ENCODE measurements around the gene MTUS2. TPM values are rescaled to one million over a fixed set of nuclear protein-coding genes. Genes with fewer than 3 reads are reported as not detected.

Gene MTUS2
- total and polyA plus RNA-seq, 2 of the 8 experiments (the other 6 are each of a cell fraction or from before 2014, with no cell fraction given) = 0.18 to 0.80 TPM

DNA sequence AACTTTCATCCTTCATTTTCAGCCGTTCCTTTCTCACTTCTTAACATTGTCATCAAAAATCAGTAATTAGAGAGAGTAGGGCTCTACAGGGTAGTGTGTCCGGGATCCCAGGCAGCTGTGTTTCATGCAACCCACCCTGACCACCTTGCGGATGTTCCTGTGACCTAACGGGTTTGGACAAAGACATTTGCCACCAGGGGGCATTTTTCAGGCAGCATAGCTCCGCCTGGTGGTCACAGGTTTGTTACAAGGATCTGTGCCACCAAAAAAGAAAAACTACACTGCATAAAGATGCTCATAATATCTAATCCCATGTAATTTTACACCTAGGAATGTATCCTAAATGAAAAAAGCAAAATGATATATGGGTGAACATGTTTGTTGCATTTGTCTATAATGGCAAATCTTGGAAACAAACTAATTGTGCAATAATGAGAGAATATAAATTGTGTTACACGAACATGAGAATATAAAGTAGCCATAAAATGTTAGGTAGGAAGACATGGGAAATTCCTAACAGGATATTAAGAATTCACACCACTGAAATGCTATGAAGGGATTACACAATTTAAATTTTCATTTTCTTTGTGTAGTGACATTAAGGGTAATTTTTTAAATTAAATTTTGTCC lies 652.3 kb downstream of the MTUS2 start:
- Histone ChIP-seq H3K23me2 (ENCODE audit: low read depth, low read length) (no peaks in the 10 kb centered on the region), H2AFZ (ENCODE audit: low read length) (no peak overlapping the region), H3K4ac (replicated peaks; ENCODE audit: insufficient read length, low read depth, low read length) (no peak overlapping the region), H3K27ac (ENCODE audit: low read depth, low read length) (no peak overlapping the region), H3K27me3 (replicated peaks in 1 of 4; ENCODE audit: control insufficient read depth in 3 of 4, extremely low read depth in 1 of 4, insufficient read depth in 3 of 4, low read length in 3 of 4) (no peaks in the 10 kb centered on the region), H4K20me1 (replicated peaks in 1 of 2; ENCODE audit: control insufficient read depth in 1 of 2, insufficient read depth in 2 of 2, low read length in 2 of 2) (no peaks in the 10 kb centered on the region), H2AK5ac (ENCODE audit: low read depth, low read length) (no peak overlapping the region), H3K18ac (ENCODE audit: extremely low read depth, low read length) (no peak overlapping the region), H3K9me3 (ENCODE audit: insufficient read depth in 2 of 2, low read depth in 1 of 2, low read length in 1 of 2) (no peaks in the 10 kb centered on the region), H3K79me2 (ENCODE audit: control insufficient read depth in 1 of 2, insufficient read depth in 2 of 2, low read length in 2 of 2) (no peaks in the 10 kb centered on the region), H2BK120ac (replicated peaks; ENCODE audit: low read depth, low read length) (no peak overlapping the region), H4K91ac (replicated peaks; ENCODE audit: insufficient read length, low read length) (no peak overlapping the region), H3K4me1 (replicated peaks in 1 of 4; ENCODE audit: control insufficient read depth in 3 of 4, insufficient read depth in 4 of 4, low read length in 3 of 4) (no peaks in the 10 kb centered on the region), H4K5ac (ENCODE audit: insufficient read length, low read depth, low read length) (no peak overlapping the region), H4K8ac (ENCODE audit: extremely low read depth, insufficient read depth, low read length) (no peak overlapping the region), H2BK12ac (ENCODE audit: low read depth, low read length) (no peak overlapping the region), H2BK20ac (ENCODE audit: low read length) (no peak overlapping the region), H2BK5ac (ENCODE audit: low read depth, low read length) (no peak overlapping the region), H3K4me2 (ENCODE audit: insufficient read depth in 1 of 2, low read depth in 2 of 2, low read length in 2 of 2) (no peak overlapping the region), H3K9ac (replicated peaks in 1 of 4; ENCODE audit: extremely low read depth in 1 of 4, low read depth in 3 of 4, low read length in 3 of 4) (no peak overlapping the region), H3K14ac (ENCODE audit: insufficient read length) (no peak overlapping the region), H2BK15ac (ENCODE audit: low read length) (no peak overlapping the region), H3K56ac (replicated peaks; ENCODE audit: insufficient read length, low read depth, low read length) (no peak overlapping the region), H3K36me3 (ENCODE audit: control insufficient read depth in 2 of 4, insufficient read depth in 4 of 4, low read length in 3 of 4) (no peaks in the 10 kb centered on the region), H3K4me3 (ENCODE audit: extremely low read depth in 1 of 4, insufficient read depth in 2 of 4, low read depth in 3 of 4, low read length in 4 of 4) (no peak overlapping the region), H3K23ac (ENCODE audit: insufficient read length) (no peak overlapping the region), H3K79me1 (ENCODE audit: low read depth, low read length) (no peaks in the 10 kb centered on the region)
- FAIRE-seq (peak; percentile 92), DNase-seq (ENCODE audit: low read depth in 1 of 2, low spot score in 2 of 2) (peak in 1 of 2 experiments; percentile 78)
- TF ChIP-seq, protein P1, sequence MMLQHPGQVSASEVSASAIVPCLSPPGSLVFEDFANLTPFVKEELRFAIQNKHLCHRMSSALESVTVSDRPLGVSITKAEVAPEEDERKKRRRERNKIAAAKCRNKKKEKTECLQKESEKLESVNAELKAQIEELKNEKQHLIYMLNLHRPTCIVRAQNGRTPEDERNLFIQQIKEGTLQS (IDR thresholded peaks at IDR 0.05; ENCODE audit: insufficient read depth, low read depth, low read length) = 0 out of 2 replicates have a peak, but pooled peaks have one; percentile 31
- TF ChIP-seq EGR1 (IDR thresholded peaks at IDR 0.05; ENCODE audit: borderline replicate concordance, low read depth, low read length) (no peak), RAD21 (IDR thresholded peaks at IDR 0.05 in 1 of 2, conservative IDR thresholded peaks at IDR 0.05 in 1 of 2; ENCODE audit: low read depth in 2 of 2, low read length in 2 of 2) (peak; percentile 70 to 75), SIN3A (conservative IDR thresholded peaks at IDR 0.05 in 1 of 2, IDR thresholded peaks at IDR 0.05 in 1 of 2; ENCODE audit: low read depth in 1 of 2, low read length in 2 of 2) (no peak), YY1 (IDR thresholded peaks at IDR 0.05; ENCODE audit: low read depth, low read length) (0 out of 2 replicates have a peak, but pooled peaks have one; percentile 23), RNF2 (IDR thresholded peaks at IDR 0.05; ENCODE audit: borderline replicate concordance, low read depth, low read length, missing control alignments, poor library complexity, severe bottlenecking) (no peak), CEBPB (IDR thresholded peaks at IDR 0.05; ENCODE audit: low read depth, low read length) (no peak), CHD2 (IDR thresholded peaks at IDR 0.05; ENCODE audit: low read length) (no peak)
- TF ChIP-seq, protein P2, sequence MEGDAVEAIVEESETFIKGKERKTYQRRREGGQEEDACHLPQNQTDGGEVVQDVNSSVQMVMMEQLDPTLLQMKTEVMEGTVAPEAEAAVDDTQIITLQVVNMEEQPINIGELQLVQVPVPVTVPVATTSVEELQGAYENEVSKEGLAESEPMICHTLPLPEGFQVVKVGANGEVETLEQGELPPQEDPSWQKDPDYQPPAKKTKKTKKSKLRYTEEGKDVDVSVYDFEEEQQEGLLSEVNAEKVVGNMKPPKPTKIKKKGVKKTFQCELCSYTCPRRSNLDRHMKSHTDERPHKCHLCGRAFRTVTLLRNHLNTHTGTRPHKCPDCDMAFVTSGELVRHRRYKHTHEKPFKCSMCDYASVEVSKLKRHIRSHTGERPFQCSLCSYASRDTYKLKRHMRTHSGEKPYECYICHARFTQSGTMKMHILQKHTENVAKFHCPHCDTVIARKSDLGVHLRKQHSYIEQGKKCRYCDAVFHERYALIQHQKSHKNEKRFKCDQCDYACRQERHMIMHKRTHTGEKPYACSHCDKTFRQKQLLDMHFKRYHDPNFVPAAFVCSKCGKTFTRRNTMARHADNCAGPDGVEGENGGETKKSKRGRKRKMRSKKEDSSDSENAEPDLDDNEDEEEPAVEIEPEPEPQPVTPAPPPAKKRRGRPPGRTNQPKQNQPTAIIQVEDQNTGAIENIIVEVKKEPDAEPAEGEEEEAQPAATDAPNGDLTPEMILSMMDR (IDR thresholded peaks at IDR 0.05; ENCODE audit: control extremely low read depth in 1 of 3, insufficient read depth in 1 of 3, low read depth in 1 of 3, low read length in 3 of 3) = peak; percentile 78 to 99 (median 92)
- POLR2A ChIA-PET (ENCODE audit: partially characterized antibody) = no interaction called here
- CTCF ChIA-PET (ENCODE audit: partially characterized antibody) = interaction anchor here (0.5 to 4.0 kb wide), 23 partner anchors 8 to 1985 kb away, joined by 3 to 25 read pairs (median 5); no protein-coding TSS in a partner anchor
- 56% methylated on average over 6 of the region's 6 CpGs; no CpG with 5 or more reads in 1 of the 2 experiments for WGBS, 2 experiments (ENCODE audit: extremely low coverage in 1 of 2, insufficient coverage in 1 of 2, insufficient read length in 1 of 2, insufficient replicate concordance in 2 of 2, low coverage in 1 of 2, low lambda C conversion rate in 2 of 2, missing lambda C conversion rate in 1 of 2)
